Progenitor cell of endocrine pancreas (in vitro differentiated cells): ENCODE data around the gene LIN7A. TPM values are rescaled to one million over a fixed set of nuclear protein-coding genes. Genes with fewer than 3 reads are reported as not detected.

Source experiments
- DNase-seq: peaks from one replicate; pipeline ENCODE4 v3.0.0; 2021; ENCODE audit warnings: low spot score; ENCODE audit not compliant: unreplicated experiment
- H3K27ac Mint-ChIP-seq: 2 replicates; pipeline ENCODE4 v1.8.0; 2021; ENCODE audit warnings: mild to moderate bottlenecking, moderate library complexity, mixed read lengths
- H3K27me3 Mint-ChIP-seq: 2 replicates; pipeline ENCODE4 v1.8.0; 2021; ENCODE audit warnings: mixed read lengths
- H3K36me3 Mint-ChIP-seq: 2 replicates; pipeline ENCODE4 v1.8.0; 2022; ENCODE audit warnings: mixed read lengths; ENCODE audit not compliant: insufficient read depth
- H3K4me1 Mint-ChIP-seq: 2 replicates; pipeline ENCODE4 v1.8.0; 2021; ENCODE audit warnings: low read depth, mixed read lengths
- H3K4me3 Mint-ChIP-seq: 2 replicates; pipeline ENCODE4 v1.8.0; 2021; ENCODE audit warnings: low read depth, mild to moderate bottlenecking, moderate library complexity, mixed read lengths
- H3K9me3 Mint-ChIP-seq: 2 replicates; pipeline ENCODE4 v1.8.0; 2021; ENCODE audit warnings: low read depth, mixed read lengths
- total RNA-seq: library from RNA; stranded (reverse); gene quantifications from 2 replicates; pipeline ENCODE4 v1.2.1, GENCODE V29; 2021
- TF ChIP-seq, protein P1 (sequence below): fragments of 200-600 bp; sonication (generic); IDR thresholded peaks from one replicate; pipeline ENCODE4 v1.5.0; 2021; ENCODE audit warnings: antibody characterized with exemption, mild to moderate bottlenecking; ENCODE audit not compliant: unreplicated experiment

LIN7A gene
- total RNA-seq, 1 donor from 2014 or later, result 8.2 TPM

DNA sequence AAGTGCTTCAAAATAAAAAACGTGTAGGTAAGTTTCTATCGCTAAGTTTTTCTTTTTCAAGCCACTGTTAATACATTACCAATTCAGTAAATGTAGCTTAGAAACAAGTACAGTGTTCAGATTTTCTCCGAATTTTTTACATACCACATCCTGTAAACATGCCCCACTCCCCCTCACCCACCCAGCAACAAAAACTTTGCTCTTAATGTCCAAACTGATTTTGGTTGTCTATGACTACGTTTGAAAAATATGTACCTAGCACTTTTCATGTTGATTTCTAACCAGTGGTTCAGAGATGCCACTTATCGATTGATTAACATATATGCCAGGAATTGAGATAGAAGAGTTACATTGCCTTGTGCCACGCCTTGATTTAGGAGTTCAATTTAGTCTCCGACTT is 663 bp upstream of the LIN7A start:
- H3K4me3 Mint-ChIP-seq, result peak overlapping the region; percentile 44

DNA sequence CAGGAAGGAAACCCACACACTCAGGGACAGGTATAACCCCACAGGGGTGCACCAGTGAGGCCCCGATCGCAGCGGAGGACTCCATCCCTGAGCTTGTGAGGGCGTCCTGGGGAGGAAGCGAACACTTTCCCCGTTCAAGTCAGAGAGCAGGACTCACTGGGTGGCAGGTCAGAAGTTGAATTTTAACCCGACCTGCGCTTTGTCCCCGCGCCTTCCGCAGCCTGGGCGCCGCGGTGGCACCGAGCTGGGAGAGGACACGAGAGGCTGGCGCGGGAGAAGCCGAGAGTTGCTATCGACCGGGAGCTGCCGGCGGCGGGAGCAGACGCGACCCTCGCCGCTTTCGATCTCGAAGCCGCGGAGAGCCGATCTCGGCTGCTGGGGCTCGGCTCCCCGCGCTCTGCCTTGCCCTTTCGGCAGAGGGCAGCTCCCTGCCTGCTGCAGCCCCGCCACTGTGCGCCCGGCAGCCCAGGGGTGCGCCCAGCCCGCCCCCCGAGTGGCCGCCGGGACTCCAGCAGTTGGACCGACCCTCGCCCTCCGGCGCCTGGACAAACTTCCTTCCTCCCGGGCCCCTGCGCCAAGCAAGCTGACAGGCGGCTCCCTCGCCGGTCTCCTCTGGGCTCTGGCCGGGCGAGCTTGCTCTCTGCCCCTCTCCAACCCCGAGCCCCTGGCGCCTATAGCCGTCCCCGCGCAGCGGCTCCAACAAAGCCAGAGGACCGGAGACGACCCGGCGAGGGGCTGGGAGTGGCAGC is 918 bp downstream of the LIN7A start:
- H3K4me1 Mint-ChIP-seq, result peaks cover 4% of the 10 kb centered on the region
- TF ChIP-seq, protein P1, sequence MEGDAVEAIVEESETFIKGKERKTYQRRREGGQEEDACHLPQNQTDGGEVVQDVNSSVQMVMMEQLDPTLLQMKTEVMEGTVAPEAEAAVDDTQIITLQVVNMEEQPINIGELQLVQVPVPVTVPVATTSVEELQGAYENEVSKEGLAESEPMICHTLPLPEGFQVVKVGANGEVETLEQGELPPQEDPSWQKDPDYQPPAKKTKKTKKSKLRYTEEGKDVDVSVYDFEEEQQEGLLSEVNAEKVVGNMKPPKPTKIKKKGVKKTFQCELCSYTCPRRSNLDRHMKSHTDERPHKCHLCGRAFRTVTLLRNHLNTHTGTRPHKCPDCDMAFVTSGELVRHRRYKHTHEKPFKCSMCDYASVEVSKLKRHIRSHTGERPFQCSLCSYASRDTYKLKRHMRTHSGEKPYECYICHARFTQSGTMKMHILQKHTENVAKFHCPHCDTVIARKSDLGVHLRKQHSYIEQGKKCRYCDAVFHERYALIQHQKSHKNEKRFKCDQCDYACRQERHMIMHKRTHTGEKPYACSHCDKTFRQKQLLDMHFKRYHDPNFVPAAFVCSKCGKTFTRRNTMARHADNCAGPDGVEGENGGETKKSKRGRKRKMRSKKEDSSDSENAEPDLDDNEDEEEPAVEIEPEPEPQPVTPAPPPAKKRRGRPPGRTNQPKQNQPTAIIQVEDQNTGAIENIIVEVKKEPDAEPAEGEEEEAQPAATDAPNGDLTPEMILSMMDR, result peak; percentile 8
- peaks cover 21% of the 10 kb centered on the region for H3K27me3 Mint-ChIP-seq

More for the DNA sequence above, 663 bp upstream of the LIN7A start:
- Mint-ChIP-seq H3K27ac (no peak overlapping the region), H3K4me1 (peaks cover 4% of the 10 kb centered on the region), H3K36me3 (no peaks in the 10 kb centered on the region), H3K9me3 (no peaks in the 10 kb centered on the region), H3K27me3 (peaks cover 21% of the 10 kb centered on the region)
- TF ChIP-seq, protein P1, result no peak
- DNase-seq, result no peak

DNA sequence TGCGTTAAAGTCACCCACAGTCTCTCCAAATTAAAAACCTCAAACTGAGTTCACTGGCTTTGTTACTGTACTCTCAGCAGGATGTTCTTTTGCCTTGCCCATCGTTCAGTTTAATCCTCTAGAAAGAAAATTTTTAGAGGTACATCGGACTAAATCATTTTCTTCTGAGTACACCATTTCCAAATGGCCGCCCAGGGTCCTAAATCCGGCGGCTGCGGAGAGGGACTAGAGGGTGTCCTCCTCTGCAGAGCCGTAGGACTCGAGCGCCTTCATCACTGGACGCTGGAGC is 1.4 kb downstream of the LIN7A start:
- TF ChIP-seq, protein P1, result no peak
- Mint-ChIP-seq H3K4me3 (peak overlapping the region; percentile 91), H3K36me3 (no peaks in the 10 kb centered on the region), H3K4me1 (peaks cover 4% of the 10 kb centered on the region), H3K9me3 (no peaks in the 10 kb centered on the region), H3K27me3 (peaks cover 21% of the 10 kb centered on the region), H3K27ac (peak overlapping the region; percentile 95)
- DNase-seq, result no peak

More for the DNA sequence above, 918 bp downstream of the LIN7A start:
- no peaks in the 10 kb centered on the region for H3K36me3 Mint-ChIP-seq
- DNase-seq, result peak; percentile 68
- H3K9me3 Mint-ChIP-seq, result no peaks in the 10 kb centered on the region
- peak overlapping the region; percentile 91 for H3K4me3 Mint-ChIP-seq
- H3K27ac Mint-ChIP-seq, result peak overlapping the region; percentile 95

DNA sequence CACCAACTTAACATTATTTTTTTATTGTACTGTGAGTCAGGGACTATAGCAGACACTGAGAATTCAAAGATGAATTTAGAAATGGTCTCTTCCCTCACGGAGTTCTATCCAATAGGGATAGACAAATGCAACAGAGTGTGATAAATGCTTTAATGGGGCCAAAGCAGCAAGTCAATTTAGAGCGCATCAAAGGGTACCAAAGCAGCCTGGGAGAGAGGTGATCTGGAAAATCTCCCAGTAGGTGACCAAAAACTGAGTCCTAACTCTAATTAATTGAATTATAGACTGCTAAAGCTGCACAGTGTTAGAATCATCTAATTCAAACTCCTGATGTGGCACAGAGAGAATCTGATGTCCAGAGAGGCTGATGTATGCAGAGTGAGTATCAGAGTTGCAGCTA is 2.6 kb downstream of the LIN7A start:
- Mint-ChIP-seq H3K27ac (no peak overlapping the region), H3K4me1 (peaks cover 4% of the 10 kb centered on the region), H3K27me3 (peaks cover 21% of the 10 kb centered on the region), H3K36me3 (no peaks in the 10 kb centered on the region), H3K4me3 (no peak overlapping the region), H3K9me3 (no peaks in the 10 kb centered on the region)
- TF ChIP-seq, protein P1, result no peak
- DNase-seq, result no peak

DNA sequence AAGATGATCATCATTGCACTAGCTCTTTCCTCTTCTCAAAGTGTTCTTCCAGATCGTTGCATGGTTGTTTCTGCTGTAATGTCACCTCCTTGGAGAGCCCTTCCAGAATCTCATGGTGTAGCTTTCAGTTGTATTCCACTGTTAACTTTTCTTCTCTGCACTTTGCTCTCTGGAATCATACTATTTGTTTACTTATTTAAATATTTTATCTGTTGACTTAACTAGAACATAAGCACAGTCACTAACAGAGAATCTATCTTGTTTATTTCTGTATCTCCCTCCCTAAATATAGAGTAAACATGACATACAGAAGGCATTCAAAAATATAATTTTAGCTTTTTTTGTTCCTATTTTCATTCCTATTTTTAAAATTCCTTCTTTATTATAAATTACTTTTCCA is 11.8 kb downstream of the LIN7A start:
- Mint-ChIP-seq H3K36me3 (no peaks in the 10 kb centered on the region), H3K4me3 (no peak overlapping the region), H3K9me3 (no peaks in the 10 kb centered on the region), H3K27me3 (no peaks in the 10 kb centered on the region), H3K4me1 (peaks cover 4% of the 10 kb centered on the region), H3K27ac (no peak overlapping the region)
- no peak for DNase-seq
- TF ChIP-seq, protein P1, result no peak
